Activated CD4-positive, CD25-positive, alpha-beta regulatory T cell treated with anti-CD3 and anti-CD28 coated beads, Interleukin-2, amount 50 U/mL, for 16 hours (primary cell): Measurements from ENCODE around the gene IMMP2L.
A peak's percentile ranks its signal among the peaks of the same experiment; 100 is the strongest.

ENCODE experiments used
- DNase-seq: peaks from one replicate; pipeline ENCODE4 v3.0.0-alpha.2; 2020; ENCODE audit warnings: low read depth, low spot score

IMMP2L gene

GRCh38 chr7:111038185-111038584 is 524.1 kb downstream of the IMMP2L start:
- no peak for DNase-seq

DNA sequence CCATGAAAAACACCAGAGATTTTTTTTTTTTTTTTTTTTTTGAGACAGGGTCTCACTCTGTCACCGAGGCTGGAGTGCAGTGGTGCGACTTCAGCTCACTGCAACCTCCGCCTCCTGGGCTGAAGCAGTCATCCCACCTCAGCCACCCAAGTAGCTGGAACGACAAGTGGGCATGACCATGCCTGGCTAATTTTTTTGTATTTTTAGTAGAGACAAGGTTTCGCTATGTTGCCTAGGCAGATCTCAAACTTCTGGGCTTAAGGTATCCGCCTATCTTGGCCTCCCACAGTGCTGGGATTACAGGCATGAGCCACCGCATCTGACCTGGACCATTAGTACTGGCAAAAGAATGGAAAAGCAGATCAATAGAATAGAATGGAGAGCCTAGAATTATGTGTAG is 530.4 kb downstream of the IMMP2L start:
- DNase-seq = no peak

- no peak for DNase-seq
Measured at GRCh38 chr7:111030336-111030735, 532.0 kb downstream of the IMMP2L start.

DNA sequence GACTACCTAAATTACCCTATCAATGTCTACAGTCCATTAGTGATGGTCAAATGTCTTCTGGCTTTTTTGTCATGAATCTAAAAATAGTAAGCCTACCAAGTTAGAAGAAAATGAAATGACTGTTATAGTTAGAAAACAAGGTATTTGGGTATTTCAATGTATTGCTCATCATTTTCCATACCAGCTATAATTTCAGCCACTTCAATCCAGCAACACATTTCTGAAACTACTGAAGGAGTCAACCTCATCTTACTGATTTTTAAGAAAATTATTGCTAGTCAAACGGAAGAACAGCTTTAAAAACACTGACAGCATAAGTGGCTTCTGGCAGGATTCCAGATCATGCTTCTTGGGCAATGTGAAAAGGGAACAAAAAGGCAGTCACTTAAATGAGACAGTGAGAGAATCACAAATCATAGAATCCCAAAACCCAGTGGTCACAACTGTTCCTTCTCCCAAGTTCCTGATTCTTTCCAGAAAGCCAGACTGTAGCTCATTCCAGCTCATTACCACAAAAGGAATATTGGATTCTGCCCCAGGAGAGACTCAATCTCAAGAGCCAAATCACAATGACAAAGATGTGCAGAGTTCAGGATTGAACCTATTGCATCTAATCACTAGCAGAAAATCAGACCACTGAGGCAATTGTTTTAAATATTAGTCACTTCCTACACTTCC is 532.6 kb downstream of the IMMP2L start:
- DNase-seq = no peak

DNA sequence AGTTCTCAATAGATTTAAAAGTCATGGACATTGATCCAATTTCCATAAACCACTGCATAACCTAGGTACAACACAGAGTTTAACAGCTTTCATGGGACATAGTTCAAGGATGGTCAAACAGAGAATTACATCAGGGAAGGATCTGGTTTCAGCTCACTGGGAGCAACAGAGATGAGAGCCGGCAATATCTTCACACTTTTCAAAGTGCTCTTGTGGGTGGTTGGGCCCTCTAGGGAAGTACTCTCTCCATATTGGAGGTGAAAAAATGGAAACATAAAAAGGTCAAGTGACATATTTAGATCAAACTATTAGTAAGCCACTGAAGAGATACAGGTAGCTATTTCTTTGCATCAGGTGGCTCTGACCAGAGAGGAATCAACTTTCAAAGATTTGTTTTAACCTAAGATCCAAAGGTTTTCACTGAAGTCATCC is 533.1 kb downstream of the IMMP2L start:
- DNase-seq = no peak

DNA sequence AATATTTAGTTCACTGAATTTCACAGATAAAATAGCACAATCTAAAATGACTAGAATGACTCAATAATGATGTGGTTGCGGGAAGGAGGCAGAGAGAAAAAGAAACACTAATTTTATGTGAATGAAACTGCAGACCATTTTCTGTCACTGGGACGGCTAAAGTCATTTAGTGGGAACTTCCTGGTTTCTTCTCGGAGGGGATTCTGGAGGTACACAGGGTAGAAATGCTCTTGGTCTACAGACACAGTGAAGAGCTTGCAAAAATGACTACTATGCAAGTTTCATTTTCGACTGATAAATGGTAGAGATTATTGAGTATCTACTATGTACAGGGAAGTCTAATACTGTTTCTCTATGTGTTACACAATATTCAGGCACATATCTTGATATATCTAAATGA is 534.9 kb downstream of the IMMP2L start:
- no peak for DNase-seq

DNA sequence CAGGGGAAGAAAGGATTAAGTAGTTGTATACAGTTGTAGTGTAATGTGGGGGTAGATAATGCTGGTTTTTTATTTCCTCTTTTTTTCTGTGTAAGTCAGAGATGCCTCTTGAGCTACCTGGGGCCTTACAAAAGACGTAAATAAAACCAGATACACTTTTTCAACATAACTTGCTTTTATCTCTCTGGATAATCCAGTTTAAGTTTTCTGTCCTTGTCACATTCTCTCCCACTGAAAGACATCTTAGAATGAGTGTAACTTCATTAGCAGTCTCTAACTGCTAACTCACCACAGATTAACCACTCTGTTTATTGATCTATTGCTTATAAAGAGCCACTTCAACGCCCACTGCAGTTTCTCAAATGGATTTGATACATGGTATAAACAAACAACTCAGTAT is 535.5 kb downstream of the IMMP2L start:
- DNase-seq = no peak

GRCh38 chr7:111026343-111026742 is 535.9 kb downstream of the IMMP2L start:
- no peak for DNase-seq

DNA sequence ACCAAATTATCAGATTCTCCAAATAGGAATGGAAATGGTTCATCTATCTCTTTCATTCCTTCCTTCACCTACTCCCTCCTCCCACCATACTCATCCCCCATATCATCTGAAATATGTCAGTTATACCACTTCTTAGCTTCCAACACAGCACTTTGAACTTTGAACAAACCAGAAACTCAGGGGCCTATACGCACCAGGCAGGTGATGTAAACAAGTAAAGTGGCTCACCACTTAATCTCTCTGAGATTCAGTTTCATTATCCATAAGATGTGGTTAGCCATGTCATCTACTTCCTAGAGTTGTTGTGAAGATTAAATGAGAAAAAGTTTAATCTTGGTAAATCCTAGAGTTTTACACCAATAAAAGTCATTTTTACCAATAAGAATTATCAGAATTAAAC is 537.3 kb downstream of the IMMP2L start:
- DNase-seq = no peak

DNA sequence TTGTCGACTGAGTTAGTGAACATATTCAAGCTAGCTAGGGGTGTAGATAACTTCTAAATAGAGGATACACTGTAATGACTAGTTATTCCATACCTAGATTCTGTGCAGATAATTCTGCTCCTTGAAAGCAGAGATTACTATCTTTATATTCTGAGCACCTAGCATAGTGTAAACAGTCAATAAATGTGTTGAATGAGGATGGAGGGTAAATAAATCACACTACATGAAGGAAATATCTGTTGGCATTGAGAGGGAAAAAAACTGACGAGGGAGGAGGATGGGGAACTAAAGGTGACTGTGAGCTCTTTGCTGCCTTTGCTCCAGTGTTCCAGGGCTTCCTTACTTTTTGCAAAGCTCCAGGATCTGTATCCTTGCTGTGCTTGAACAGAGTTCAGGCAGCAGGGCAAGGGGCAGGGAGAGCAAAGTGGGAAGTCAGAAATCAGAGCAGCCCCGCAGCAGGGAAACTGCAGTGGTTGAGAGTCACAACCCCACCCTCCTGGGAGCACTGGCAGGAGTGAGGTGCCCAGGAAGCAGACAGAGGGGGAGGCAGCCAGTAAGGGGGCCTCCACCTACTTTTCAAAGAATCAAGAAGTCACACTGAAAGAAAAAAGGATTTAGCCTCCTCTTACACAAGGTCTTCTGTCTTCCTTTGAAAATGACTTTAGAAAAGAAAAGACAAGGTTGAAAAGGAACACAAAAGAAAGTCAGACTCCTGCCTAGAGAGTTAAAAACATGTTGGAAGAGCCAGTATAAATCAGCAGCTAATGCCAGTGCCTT is 543.1 kb downstream of the IMMP2L start:
- no peak for DNase-seq

DNA sequence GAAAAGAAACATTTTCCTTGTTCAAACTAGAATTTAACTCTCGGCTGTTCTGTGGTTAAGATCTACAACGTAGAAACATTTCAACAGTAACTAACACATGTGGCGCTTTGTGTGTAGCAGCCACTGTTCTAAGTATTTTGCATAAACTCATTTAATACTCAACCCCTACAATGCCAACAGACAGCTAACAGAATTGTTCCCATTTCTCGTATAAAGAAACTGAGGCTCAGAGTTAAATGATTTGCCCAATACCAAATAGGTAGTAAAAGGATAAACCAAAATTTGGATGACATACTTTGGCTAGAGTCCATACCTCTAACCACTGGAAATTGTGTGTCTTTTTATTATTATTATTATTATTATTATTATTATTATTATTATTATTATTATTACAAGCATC is 543.8 kb downstream of the IMMP2L start:
- no peak for DNase-seq

GRCh38 chr7:111014079-111014478 is 548.2 kb downstream of the IMMP2L start:
- DNase-seq = no peak

DNA sequence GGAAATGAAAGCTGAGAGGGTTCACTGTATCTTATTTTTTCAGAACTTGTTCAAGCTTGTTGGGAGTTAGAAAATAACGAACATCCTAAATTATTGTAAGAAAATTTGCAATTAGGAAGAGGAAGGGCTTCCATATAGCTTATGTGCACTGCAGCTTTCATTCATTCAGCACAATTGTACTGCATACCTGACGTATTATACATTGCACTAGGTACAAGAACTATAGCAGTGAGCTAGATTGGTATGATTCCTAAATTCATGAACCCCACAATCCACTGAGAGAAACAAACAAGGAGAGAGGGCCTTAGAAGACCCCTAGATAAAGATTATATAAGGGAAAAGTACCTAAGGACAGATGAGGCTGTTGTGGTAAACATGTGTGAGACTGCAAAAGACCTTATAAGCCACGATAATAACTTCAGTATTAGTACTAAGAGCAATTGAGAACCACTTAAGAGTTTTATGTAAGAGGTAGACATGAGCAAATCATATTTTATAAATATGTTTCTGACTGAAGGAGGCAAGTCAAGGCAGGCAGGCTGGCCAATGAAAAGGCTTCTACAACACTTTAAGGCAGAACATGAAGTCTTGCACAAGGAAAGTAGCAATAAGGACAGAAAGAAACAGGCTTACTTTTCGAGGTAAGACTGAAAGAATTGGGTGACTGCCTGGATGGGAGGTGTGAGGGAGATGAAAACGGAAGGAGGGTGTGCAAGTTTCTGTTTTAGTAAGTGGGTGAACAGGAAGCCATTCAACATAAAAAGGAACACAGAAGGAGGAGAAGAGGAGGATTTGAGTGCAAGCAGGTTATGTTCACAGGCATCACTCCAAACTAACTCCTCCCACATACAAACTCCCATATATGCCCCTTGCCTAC is 549.3 kb downstream of the IMMP2L start:
- peak; percentile 14 for DNase-seq

DNA sequence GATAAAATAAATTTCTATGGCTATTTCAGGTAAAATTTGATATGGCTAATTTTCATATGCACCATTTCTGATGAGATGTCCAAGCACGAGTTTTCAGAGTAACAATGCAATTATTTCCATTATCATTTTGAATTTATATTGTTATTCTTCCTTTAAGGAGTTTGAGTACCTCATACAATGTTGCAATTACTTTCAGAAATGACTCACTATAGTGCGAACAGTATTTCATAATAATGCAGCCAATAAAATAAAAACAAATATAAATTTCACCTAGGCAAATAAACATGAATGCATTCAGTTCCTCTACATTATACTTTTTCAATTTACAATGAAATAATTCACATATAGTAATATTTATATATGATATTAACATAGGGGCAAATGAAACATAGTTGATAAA is 550.1 kb downstream of the IMMP2L start:
- DNase-seq = no peak

DNA sequence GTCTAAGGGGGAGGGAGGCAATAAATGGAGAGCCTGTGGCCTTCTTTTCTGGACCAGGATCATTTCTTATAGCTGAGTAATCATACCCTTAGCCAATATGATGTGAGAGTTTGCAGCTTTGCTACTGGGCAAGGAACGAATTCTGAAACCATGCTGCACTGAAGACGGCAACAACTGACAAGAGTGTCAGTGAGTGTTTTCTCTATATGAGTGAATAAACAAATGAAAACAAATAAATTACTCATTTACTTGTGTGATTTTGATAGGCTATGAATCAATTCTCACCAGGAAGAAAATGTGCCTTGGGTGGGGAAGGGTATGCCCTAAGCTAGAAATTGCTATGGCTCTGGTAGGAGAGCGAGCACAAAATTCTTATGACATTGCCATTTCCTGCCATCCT is 550.8 kb downstream of the IMMP2L start:
- DNase-seq = no peak

GRCh38 chr7:111010798-111011197 is 551.5 kb downstream of the IMMP2L start:
- DNase-seq = no peak

GRCh38 chr7:111009526-111010040 is 552.7 kb downstream of the IMMP2L start:
- no peak for DNase-seq

- DNase-seq = no peak
Measured at GRCh38 chr7:111006691-111007090, 555.6 kb downstream of the IMMP2L start.

DNA sequence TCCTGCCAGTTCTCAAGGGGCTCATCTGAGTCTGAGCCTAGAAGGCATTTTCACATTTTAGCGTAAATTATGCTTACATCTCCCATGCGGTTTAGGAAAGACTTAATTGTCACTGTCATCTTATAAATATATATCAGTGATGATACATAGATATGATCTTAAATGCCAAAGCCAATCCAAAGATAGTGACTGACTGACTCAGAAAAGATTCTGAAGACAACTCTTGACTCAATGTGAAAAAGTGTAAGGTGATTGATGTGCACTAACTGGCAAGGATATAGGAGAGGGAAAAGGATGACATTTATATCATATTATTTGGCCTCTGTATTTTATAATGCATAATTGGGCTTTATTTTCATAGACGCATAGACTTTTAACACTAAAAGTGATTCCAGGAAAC is 556.3 kb downstream of the IMMP2L start:
- no peak for DNase-seq

DNA sequence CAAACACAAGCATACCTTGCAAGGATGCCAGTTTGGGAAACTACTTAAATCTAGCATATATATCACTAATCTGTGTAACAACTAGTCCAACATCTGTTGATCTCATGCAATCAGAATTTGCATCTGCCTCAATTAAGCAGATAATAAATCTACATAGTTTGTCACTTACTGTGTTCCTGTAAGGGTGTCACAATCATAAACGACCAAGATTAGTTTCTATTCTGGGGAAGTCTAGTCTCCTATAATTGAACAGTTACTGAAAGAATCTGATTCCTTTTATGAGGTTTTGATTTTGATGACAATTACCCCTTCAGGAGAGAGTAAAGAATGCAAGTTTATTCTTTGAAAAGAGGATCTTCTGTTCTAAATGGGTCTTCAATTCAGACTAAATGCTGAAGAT is 556.8 kb downstream of the IMMP2L start:
- DNase-seq = no peak

DNA sequence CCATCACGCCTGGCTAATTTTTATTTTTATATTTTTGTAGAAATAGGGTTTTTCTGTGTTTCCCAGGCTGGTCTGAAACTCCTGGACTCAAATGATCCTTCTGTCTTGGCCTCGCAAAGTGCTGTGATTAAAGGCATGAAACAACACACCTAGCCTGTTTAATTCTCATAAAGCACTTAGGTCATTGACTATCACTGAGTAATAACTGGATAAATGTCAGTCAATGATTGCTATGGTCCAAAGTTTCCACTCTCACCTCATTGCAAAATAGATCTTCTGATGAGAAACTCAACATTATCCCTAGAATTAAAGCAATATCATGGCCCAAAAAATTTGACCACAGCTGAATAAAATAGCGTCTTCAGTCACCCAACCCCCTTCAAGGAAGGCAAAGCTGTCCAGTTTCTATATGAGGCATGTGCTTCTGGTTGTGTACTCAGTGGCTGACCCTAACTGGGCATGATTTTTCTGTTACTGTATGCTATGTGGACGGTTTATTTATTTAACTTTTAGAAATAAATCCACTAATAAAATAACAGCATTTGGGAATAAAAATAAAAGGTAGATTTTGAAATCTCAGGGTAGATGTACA is 557.9 kb downstream of the IMMP2L start:
- no peak for DNase-seq

- no peak for DNase-seq
Measured at GRCh38 chr7:111003883-111004282, 558.4 kb downstream of the IMMP2L start.
